ENCODE measurements around the gene CMYA5.

CMYA5 gene

GRCh38 chr5:79806741-79807140 lies 117.1 kb downstream of the CMYA5 start:
- Histone ChIP-seq H3K27ac (ENCODE audit: low read depth, low read length) (no peak overlapping the region), H3K4me1 (ENCODE audit: control insufficient read depth, low read length) (peaks cover 12% of the 10 kb centered on the region), H3K79me2 (ENCODE audit: control insufficient read depth, low read length) (no peaks in the 10 kb centered on the region), H3F3A (ENCODE audit: control insufficient read depth, insufficient read depth) (no peaks in the 10 kb centered on the region), H3K9me3 (ENCODE audit: control insufficient read depth, insufficient read depth, low read length) (no peaks in the 10 kb centered on the region), H3K4me2 (ENCODE audit: low read length) (no peak overlapping the region), H3K27me3 (ENCODE audit: control insufficient read depth, low read length) (no peaks in the 10 kb centered on the region), H3K4me3 (ENCODE audit: low read length) (no peak overlapping the region), H4K20me1 (ENCODE audit: control insufficient read depth, insufficient read depth, low read depth, low read length) (no peaks in the 10 kb centered on the region), H3K36me3 (ENCODE audit: control insufficient read depth, low read length) (no peaks in the 10 kb centered on the region), H3K9me2 (replicated peaks; ENCODE audit: control insufficient read depth, low read length) (no peaks in the 10 kb centered on the region)
- TF ChIP-seq CTCF (IDR thresholded peaks at IDR 0.05; ENCODE audit: low read depth, low read length, poor library complexity, severe bottlenecking) = no peak
- no peak for TF ChIP-seq EZH2phosphoT487 (IDR thresholded peaks at IDR 0.05; ENCODE audit: borderline replicate concordance, low read length)

DNA sequence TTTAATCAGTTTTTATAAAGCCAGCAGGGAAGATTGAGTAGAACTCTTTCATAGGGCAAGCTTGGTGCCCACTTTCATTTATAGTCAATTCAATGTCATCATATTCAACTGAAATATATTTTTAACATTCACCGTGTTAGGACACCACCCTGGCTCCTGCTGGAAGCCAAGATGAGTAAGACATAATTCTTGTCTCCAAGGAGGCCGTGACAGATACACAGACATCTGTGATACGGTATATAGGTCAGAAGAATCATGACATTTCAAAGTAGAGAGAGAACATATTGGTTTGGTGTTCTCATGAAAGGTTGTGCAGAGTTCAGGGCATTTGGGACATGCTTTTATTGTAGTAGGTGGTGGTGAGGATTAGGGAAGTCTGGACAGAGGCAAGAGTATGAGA lies 120.1 kb downstream of the CMYA5 start:
- Histone ChIP-seq H3K79me2 (ENCODE audit: control insufficient read depth, low read length) (no peaks in the 10 kb centered on the region), H3K36me3 (ENCODE audit: control insufficient read depth, low read length) (no peaks in the 10 kb centered on the region), H3K4me1 (ENCODE audit: control insufficient read depth, low read length) (no peaks in the 10 kb centered on the region), H3K27ac (ENCODE audit: low read depth, low read length) (no peak overlapping the region), H3K9me2 (replicated peaks; ENCODE audit: control insufficient read depth, low read length) (no peaks in the 10 kb centered on the region), H3K4me3 (ENCODE audit: low read length) (no peak overlapping the region), H3F3A (ENCODE audit: control insufficient read depth, insufficient read depth) (no peaks in the 10 kb centered on the region), H3K27me3 (ENCODE audit: control insufficient read depth, low read length) (no peaks in the 10 kb centered on the region), H3K9me3 (ENCODE audit: control insufficient read depth, insufficient read depth, low read length) (no peaks in the 10 kb centered on the region), H3K4me2 (ENCODE audit: low read length) (no peak overlapping the region), H4K20me1 (ENCODE audit: control insufficient read depth, insufficient read depth, low read depth, low read length) (no peaks in the 10 kb centered on the region)
- no peak for TF ChIP-seq CTCF (IDR thresholded peaks at IDR 0.05; ENCODE audit: low read depth, low read length, poor library complexity, severe bottlenecking)
- no peak for TF ChIP-seq EZH2phosphoT487 (IDR thresholded peaks at IDR 0.05; ENCODE audit: borderline replicate concordance, low read length)

DNA sequence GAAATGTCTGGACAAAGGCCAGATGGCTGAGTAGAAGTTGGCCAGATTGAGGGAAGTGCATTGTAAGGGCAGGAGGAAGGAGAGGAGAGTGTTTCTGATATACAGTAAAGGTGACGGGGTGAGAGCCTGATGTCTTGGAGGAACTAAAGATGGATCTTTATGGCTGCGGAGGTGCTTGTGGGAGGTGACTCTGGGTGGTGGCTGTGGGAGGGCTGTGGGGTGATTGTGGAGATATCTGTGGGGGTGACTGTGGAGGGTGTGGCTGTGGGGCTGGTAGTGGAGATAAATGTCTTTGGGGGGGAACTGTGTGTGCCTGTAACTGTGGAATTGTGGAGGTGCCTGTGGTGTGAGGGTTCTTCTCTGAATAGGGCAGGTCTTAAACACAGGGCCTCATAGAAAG lies 121.4 kb downstream of the CMYA5 start:
- no peaks in the 10 kb centered on the region for H3K79me2 ChIP-seq (ENCODE audit: control insufficient read depth, low read length)
- no peak overlapping the region for H3K4me3 ChIP-seq (ENCODE audit: low read length)
- H4K20me1 ChIP-seq (ENCODE audit: control insufficient read depth, insufficient read depth, low read depth, low read length) = no peaks in the 10 kb centered on the region
- no peaks in the 10 kb centered on the region for H3F3A ChIP-seq (ENCODE audit: control insufficient read depth, insufficient read depth)
- no peaks in the 10 kb centered on the region for H3K36me3 ChIP-seq (ENCODE audit: control insufficient read depth, low read length)
- no peak overlapping the region for H3K27ac ChIP-seq (ENCODE audit: low read depth, low read length)
- H3K4me1 ChIP-seq (ENCODE audit: control insufficient read depth, low read length) = no peaks in the 10 kb centered on the region
- no peaks in the 10 kb centered on the region for H3K9me3 ChIP-seq (ENCODE audit: control insufficient read depth, insufficient read depth, low read length)
- TF ChIP-seq CTCF (IDR thresholded peaks at IDR 0.05; ENCODE audit: low read depth, low read length, poor library complexity, severe bottlenecking) = no peak
- TF ChIP-seq EZH2phosphoT487 (IDR thresholded peaks at IDR 0.05; ENCODE audit: borderline replicate concordance, low read length) = no peak
- no peaks in the 10 kb centered on the region for H3K9me2 ChIP-seq (replicated peaks; ENCODE audit: control insufficient read depth, low read length)
- H3K27me3 ChIP-seq (ENCODE audit: control insufficient read depth, low read length) = 0 out of 2 replicates have a peak, but pooled peaks cover 2% of the 10 kb centered on the region
- no peak overlapping the region for H3K4me2 ChIP-seq (ENCODE audit: low read length)

DNA sequence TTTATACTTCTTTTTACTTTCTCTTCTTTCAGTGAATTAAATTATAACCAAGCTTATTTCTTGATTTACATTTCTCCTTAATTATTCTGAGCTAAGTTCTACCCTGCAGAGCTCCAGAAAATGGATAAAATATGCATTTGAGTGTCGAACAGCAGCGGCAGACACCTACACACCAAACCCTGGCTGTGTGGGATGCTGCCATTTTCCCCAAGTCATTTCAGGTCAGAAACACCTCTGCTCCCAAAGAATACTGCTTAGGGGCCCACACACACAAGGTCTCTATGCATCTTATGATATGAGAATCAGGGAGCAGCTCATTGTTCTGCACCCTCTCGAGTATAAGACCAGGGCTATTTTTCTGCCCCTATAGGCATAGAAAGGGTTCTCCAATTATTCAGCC lies 122.3 kb downstream of the CMYA5 start:
- H3K4me2 ChIP-seq (ENCODE audit: low read length) = no peak overlapping the region
- H3K4me3 ChIP-seq (ENCODE audit: low read length) = no peak overlapping the region
- no peaks in the 10 kb centered on the region for H3K9me3 ChIP-seq (ENCODE audit: control insufficient read depth, insufficient read depth, low read length)
- no peak overlapping the region for H3K27ac ChIP-seq (ENCODE audit: low read depth, low read length)
- H3K36me3 ChIP-seq (ENCODE audit: control insufficient read depth, low read length) = no peaks in the 10 kb centered on the region
- H3K27me3 ChIP-seq (ENCODE audit: control insufficient read depth, low read length) = 0 out of 2 replicates have a peak, but pooled peaks cover 2% of the 10 kb centered on the region
- H3K9me2 ChIP-seq (replicated peaks; ENCODE audit: control insufficient read depth, low read length) = no peaks in the 10 kb centered on the region
- no peaks in the 10 kb centered on the region for H3K79me2 ChIP-seq (ENCODE audit: control insufficient read depth, low read length)
- H3F3A ChIP-seq (ENCODE audit: control insufficient read depth, insufficient read depth) = no peaks in the 10 kb centered on the region
- H4K20me1 ChIP-seq (ENCODE audit: control insufficient read depth, insufficient read depth, low read depth, low read length) = no peaks in the 10 kb centered on the region
- no peaks in the 10 kb centered on the region for H3K4me1 ChIP-seq (ENCODE audit: control insufficient read depth, low read length)
- TF ChIP-seq CTCF (IDR thresholded peaks at IDR 0.05; ENCODE audit: low read depth, low read length, poor library complexity, severe bottlenecking) = no peak
- no peak for TF ChIP-seq EZH2phosphoT487 (IDR thresholded peaks at IDR 0.05; ENCODE audit: borderline replicate concordance, low read length)

Data from DOHH2 (cell line).